NT2/D1 (cell line): ENCODE measurements around the gene CBX6.

Experiments
- SUZ12 ChIP-seq: IDR thresholded peaks from 2 replicates; pipeline ENCODE4 v1.6.1; 2011; ENCODE audit not compliant: insufficient read length, insufficient read depth; ENCODE audit errors: extremely low read depth
- YY1 ChIP-seq: IDR thresholded peaks from 2 replicates; pipeline ENCODE4 v1.6.1; 2011; ENCODE audit not compliant: insufficient read length, insufficient read depth
- ZNF274 ChIP-seq: IDR thresholded peaks from 2 replicates; pipeline ENCODE4 v1.6.1; 2011; ENCODE audit warnings: mild to moderate bottlenecking, low read depth, low read length

DNA sequence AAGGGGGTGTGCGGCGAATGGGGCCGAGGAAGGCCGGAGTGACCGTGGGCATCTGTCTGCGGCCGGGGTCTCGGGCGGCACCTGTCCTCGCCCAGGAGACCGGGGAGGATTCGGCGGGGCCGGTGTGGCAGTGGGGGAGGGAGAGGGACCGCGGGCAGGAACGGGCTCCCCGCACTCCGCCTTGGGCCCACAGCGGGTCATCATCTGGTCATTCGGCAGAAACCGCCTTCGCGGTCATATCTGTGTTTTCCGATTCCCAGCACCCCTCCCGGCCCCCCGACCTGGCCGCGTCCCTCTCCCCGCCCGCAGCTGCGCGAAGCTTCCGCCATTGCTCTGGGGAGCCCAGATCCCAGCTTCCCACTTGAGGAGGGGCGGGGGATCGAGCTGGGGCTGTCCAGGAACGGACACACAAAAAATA, 824 bp upstream of the CBX6 start:
- TF ChIP-seq SUZ12, result no peak
- no peak for TF ChIP-seq YY1
- TF ChIP-seq ZNF274, result no peak
